Effector memory CD4-positive, alpha-beta T cell (primary cell): ENCODE results near the gene C1orf35.

Experiments used
- DNase-seq, 3 donors: peaks; one replicate each; pipeline ENCODE4 v3.0.0-alpha.2; 2020
- H3K27ac ChIP-seq: 2 replicates; pipeline ENCODE4 v1.7.0; 2013; ENCODE audit warnings: mild to moderate bottlenecking, low read length, moderate library complexity; ENCODE audit not compliant: insufficient read depth, poor library complexity, severe bottlenecking
- H3K27me3 ChIP-seq: replicated peaks from 2 replicates; pipeline ENCODE4 v1.7.0; 2013; ENCODE audit warnings: mild to moderate bottlenecking, low read length; ENCODE audit not compliant: insufficient read depth, control insufficient read depth, poor library complexity, severe bottlenecking
- H3K36me3 ChIP-seq: 2 replicates; pipeline ENCODE4 v1.7.0; 2013; ENCODE audit warnings: mild to moderate bottlenecking, low read length, moderate library complexity; ENCODE audit not compliant: control insufficient read depth, insufficient read depth
- H3K4me1 ChIP-seq: 2 replicates; pipeline ENCODE4 v1.7.0; 2013; ENCODE audit warnings: low read length, mild to moderate bottlenecking; ENCODE audit not compliant: control insufficient read depth, insufficient read depth, poor library complexity, severe bottlenecking
- H3K4me3 ChIP-seq: 2 replicates; pipeline ENCODE4 v1.7.0; 2013; ENCODE audit warnings: low read length, low read depth, mild to moderate bottlenecking; ENCODE audit not compliant: insufficient read depth, poor library complexity, severe bottlenecking
- H3K9me3 ChIP-seq: 2 replicates; pipeline ENCODE4 v1.7.0; 2013; ENCODE audit warnings: mild to moderate bottlenecking, low read length, moderate library complexity; ENCODE audit not compliant: control insufficient read depth

The C1orf35 gene

GRCh38 chr1:228104526-228105269 is 1.6 kb upstream of the C1orf35 start:
- H3K4me1 ChIP-seq, result peaks cover 22% of the 10 kb centered on the region
- H3K4me3 ChIP-seq, result no peak overlapping the region
- no peak overlapping the region for H3K27ac ChIP-seq
- no peak for DNase-seq
- H3K9me3 ChIP-seq, result no peaks in the 10 kb centered on the region
- H3K36me3 ChIP-seq, result peaks cover 29% of the 10 kb centered on the region
- no peaks in the 10 kb centered on the region for H3K27me3 ChIP-seq

GRCh38 chr1:228101994-228102790 is 933 bp downstream of the C1orf35 start:
- Histone ChIP-seq H3K4me3 (peak overlapping the region; percentile 95), H3K27ac (peak overlapping the region; percentile 91), H3K4me1 (peaks cover 9% of the 10 kb centered on the region), H3K27me3 (no peaks in the 10 kb centered on the region), H3K9me3 (no peaks in the 10 kb centered on the region), H3K36me3 (peaks cover 50% of the 10 kb centered on the region)
- peak; percentile 53 to 60 (median 59) for DNase-seq

GRCh38 chr1:228101614-228101993 is 1.5 kb downstream of the C1orf35 start:
- Histone ChIP-seq H3K9me3 (no peaks in the 10 kb centered on the region), H3K4me1 (peaks cover 9% of the 10 kb centered on the region), H3K27me3 (no peaks in the 10 kb centered on the region), H3K27ac (peak overlapping the region; percentile 91), H3K36me3 (peaks cover 51% of the 10 kb centered on the region), H3K4me3 (peak overlapping the region; percentile 95)
- DNase-seq, result peak in 2 of 3 donors; percentile 27 to 34

GRCh38 chr1:228100822-228101613 is 2.1 kb downstream of the C1orf35 start:
- DNase-seq, result no peak
- peak overlapping the region; percentile 95 for H3K4me3 ChIP-seq
- H3K27me3 ChIP-seq, result no peaks in the 10 kb centered on the region
- peak overlapping the region; percentile 91 for H3K27ac ChIP-seq
- H3K4me1 ChIP-seq, result peaks cover 9% of the 10 kb centered on the region
- H3K9me3 ChIP-seq, result no peaks in the 10 kb centered on the region
- H3K36me3 ChIP-seq, result peaks cover 48% of the 10 kb centered on the region

GRCh38 chr1:228099331-228099732 is 3.8 kb downstream of the C1orf35 start:
- peaks cover 9% of the 10 kb centered on the region for H3K4me1 ChIP-seq
- peaks cover 45% of the 10 kb centered on the region for H3K36me3 ChIP-seq
- no peak overlapping the region for H3K4me3 ChIP-seq
- no peak overlapping the region for H3K27ac ChIP-seq
- H3K27me3 ChIP-seq, result no peaks in the 10 kb centered on the region
- peaks cover 4% of the 10 kb centered on the region for H3K9me3 ChIP-seq
- DNase-seq, result no peak

- Histone ChIP-seq H3K27ac (no peak overlapping the region), H3K27me3 (no peaks in the 10 kb centered on the region), H3K4me1 (peaks cover 9% of the 10 kb centered on the region), H3K36me3 (peaks cover 50% of the 10 kb centered on the region), H3K4me3 (no peak overlapping the region), H3K9me3 (peaks cover 4% of the 10 kb centered on the region)
- no peak for DNase-seq
These were observed 4.7 kb downstream of the C1orf35 start for GRCh38 chr1:228098323-228098931.

- Histone ChIP-seq H3K36me3 (peaks cover 50% of the 10 kb centered on the region), H3K4me1 (peaks cover 9% of the 10 kb centered on the region)
These were observed 5.6 kb downstream of the C1orf35 start for GRCh38 chr1:228097333-228098081.

GRCh38 chr1:228096416-228097332 is 6.5 kb downstream of the C1orf35 start:
- H3K4me3 ChIP-seq, result no peak overlapping the region
- H3K27me3 ChIP-seq, result no peaks in the 10 kb centered on the region
- H3K4me1 ChIP-seq, result peaks cover 9% of the 10 kb centered on the region
- no peak for DNase-seq
- peaks cover 50% of the 10 kb centered on the region for H3K36me3 ChIP-seq
- peaks cover 4% of the 10 kb centered on the region for H3K9me3 ChIP-seq
- no peak overlapping the region for H3K27ac ChIP-seq

More at GRCh38 chr1:228097333-228098081, 5.6 kb downstream of the C1orf35 start:
- Histone ChIP-seq H3K9me3 (peaks cover 4% of the 10 kb centered on the region), H3K27ac (no peak overlapping the region), H3K4me3 (no peak overlapping the region), H3K27me3 (no peaks in the 10 kb centered on the region)
- no peak for DNase-seq
